GM18858 (cell line): ENCODE results near the gene SELENOV.

Experiments
- ATAC-seq: cut with Tn5 transposase; IDR thresholded peaks from one replicate; pipeline ENCODE4 v1.9.1; 2021; ENCODE audit not compliant: unreplicated experiment

The SELENOV gene

GRCh38 chr19:39557811-39558623 is 43.1 kb downstream of the SELENOV start:
- ATAC-seq = no peak

DNA sequence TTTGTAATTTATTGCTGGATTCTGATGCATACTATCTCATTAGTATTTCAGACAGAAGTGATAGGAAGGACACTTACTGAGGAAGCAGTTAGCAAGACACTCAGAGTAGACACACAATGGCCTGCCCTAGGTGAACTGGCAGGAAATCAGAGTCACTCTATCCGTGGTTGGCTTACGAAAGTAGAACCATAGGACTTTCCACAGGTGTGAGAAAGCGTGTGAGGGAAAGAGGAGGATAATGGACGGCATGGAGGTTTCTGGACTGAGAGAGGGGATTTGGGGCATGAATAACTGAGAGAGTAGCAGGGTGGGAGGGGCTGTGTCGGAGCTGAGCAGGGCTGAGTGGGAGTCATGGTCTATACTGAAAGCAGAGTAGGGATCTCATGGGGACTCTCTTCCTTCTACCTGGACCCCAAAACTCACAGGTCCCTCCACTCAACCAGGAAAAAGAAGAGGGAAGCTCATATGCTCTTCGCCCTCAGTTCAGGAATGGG is 43.7 kb downstream of the SELENOV start:
- ATAC-seq = no peak

- no peak for ATAC-seq
Observed at GRCh38 chr19:39563408-39563807, 48.5 kb downstream of the SELENOV start.

DNA sequence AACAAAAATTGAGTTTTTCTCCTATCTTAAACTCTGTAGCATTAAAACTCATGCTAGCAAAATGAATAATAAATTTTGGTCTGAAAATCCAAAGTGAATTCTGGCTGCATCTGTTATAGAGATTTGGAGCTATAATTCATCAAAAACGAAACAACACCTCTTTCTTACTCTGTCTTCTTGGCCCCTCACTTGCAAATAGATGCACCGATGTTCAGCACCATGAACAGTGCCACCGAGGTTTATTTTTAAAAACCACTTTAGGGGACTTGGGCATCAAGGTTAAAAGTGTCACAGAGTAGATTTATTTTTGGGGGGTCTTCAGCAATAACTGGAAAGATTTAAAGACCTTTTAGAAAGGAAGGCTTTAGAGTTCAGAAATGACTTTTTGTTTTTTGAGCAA is 51.1 kb downstream of the SELENOV start:
- ATAC-seq = no peak

- no peak for ATAC-seq
Observed at GRCh38 chr19:39568604-39569003, 53.7 kb downstream of the SELENOV start.
